ENCODE measurements around the gene PRC1. TPM values are rescaled to one million over a fixed set of nuclear protein-coding genes. Genes with fewer than 3 reads are reported as not detected.

The PRC1 gene
- total RNA-seq, 1 donor from 2014 or later = 56.9 TPM

GRCh38 chr15:90921887-90922286 is 72.4 kb downstream of the PRC1 start:
- no peaks in the 10 kb centered on the region for H3K4me1 Mint-ChIP-seq
- no peak for TF ChIP-seq CTCF (IDR thresholded peaks at IDR 0.05; ENCODE audit: unreplicated experiment)

GRCh38 chr15:90918835-90919234 is 75.5 kb downstream of the PRC1 start:
- H3K4me1 Mint-ChIP-seq = no peaks in the 10 kb centered on the region
- H3K27me3 Mint-ChIP-seq (ENCODE audit: low read depth) = no peaks in the 10 kb centered on the region
- no peak overlapping the region for H3K4me3 Mint-ChIP-seq
- no peak for TF ChIP-seq CTCF (IDR thresholded peaks at IDR 0.05; ENCODE audit: unreplicated experiment)
- no peak for DNase-seq (ENCODE audit: low spot score in 2 of 2, unreplicated experiment in 2 of 2)
- no peak overlapping the region for H3K27ac Mint-ChIP-seq
- no peaks in the 10 kb centered on the region for H3K9me3 Mint-ChIP-seq
- H3K36me3 Mint-ChIP-seq = peaks cover 36% of the 10 kb centered on the region

More at GRCh38 chr15:90921887-90922286, 72.4 kb downstream of the PRC1 start:
- no peak overlapping the region for H3K27ac Mint-ChIP-seq
- no peaks in the 10 kb centered on the region for H3K9me3 Mint-ChIP-seq
- H3K27me3 Mint-ChIP-seq (ENCODE audit: low read depth) = no peaks in the 10 kb centered on the region
- H3K36me3 Mint-ChIP-seq = peaks cover 24% of the 10 kb centered on the region
- DNase-seq (ENCODE audit: low spot score in 2 of 2, unreplicated experiment in 2 of 2) = no peak
- no peak overlapping the region for H3K4me3 Mint-ChIP-seq

GRCh38 chr15:90918034-90918788 is 76.1 kb downstream of the PRC1 start:
- Mint-ChIP-seq H3K27ac (no peak overlapping the region), H3K4me3 (no peak overlapping the region)
- TF ChIP-seq CTCF (IDR thresholded peaks at IDR 0.05; ENCODE audit: unreplicated experiment) = no peak

GRCh38 chr15:90917569-90917968 is 76.8 kb downstream of the PRC1 start:
- Mint-ChIP-seq H3K4me3 (no peak overlapping the region), H3K27ac (no peak overlapping the region), H3K4me1 (no peaks in the 10 kb centered on the region), H3K27me3 (ENCODE audit: low read depth) (no peaks in the 10 kb centered on the region), H3K36me3 (peaks cover 43% of the 10 kb centered on the region), H3K9me3 (no peaks in the 10 kb centered on the region)
- DNase-seq (ENCODE audit: low spot score in 2 of 2, unreplicated experiment in 2 of 2) = no peak
- TF ChIP-seq CTCF (IDR thresholded peaks at IDR 0.05; ENCODE audit: unreplicated experiment) = no peak

More at GRCh38 chr15:90918034-90918788, 76.1 kb downstream of the PRC1 start:
- H3K9me3 Mint-ChIP-seq = no peaks in the 10 kb centered on the region
- no peaks in the 10 kb centered on the region for H3K27me3 Mint-ChIP-seq (ENCODE audit: low read depth)
- no peaks in the 10 kb centered on the region for H3K4me1 Mint-ChIP-seq
- no peak for DNase-seq (ENCODE audit: low spot score in 2 of 2, unreplicated experiment in 2 of 2)
- peaks cover 39% of the 10 kb centered on the region for H3K36me3 Mint-ChIP-seq

- H3K4me1 Mint-ChIP-seq = no peaks in the 10 kb centered on the region
Observed at GRCh38 chr15:90916461-90916860, 77.9 kb downstream of the PRC1 start.

More at GRCh38 chr15:90916461-90916860, 77.9 kb downstream of the PRC1 start:
- no peaks in the 10 kb centered on the region for H3K9me3 Mint-ChIP-seq
- no peak overlapping the region for H3K4me3 Mint-ChIP-seq
- peaks cover 41% of the 10 kb centered on the region for H3K36me3 Mint-ChIP-seq
- no peaks in the 10 kb centered on the region for H3K27me3 Mint-ChIP-seq (ENCODE audit: low read depth)
- DNase-seq (ENCODE audit: low spot score in 2 of 2, unreplicated experiment in 2 of 2) = no peak
- TF ChIP-seq CTCF (IDR thresholded peaks at IDR 0.05; ENCODE audit: unreplicated experiment) = no peak
- H3K27ac Mint-ChIP-seq = no peak overlapping the region

Other genes starting within 250 kb of the PRC1 start
- 97.7 to 98.8 TPM (median 98.8 TPM) in 3 replicates for gene FURIN, start 125.9 kb downstream of the PRC1 start, total RNA-seq
- 26.5 to 32.6 TPM (median 29.4 TPM) in 3 replicates for gene FES, start 110.0 kb downstream of the PRC1 start, total RNA-seq
- gene MAN2A2, start 91.2 kb downstream of the PRC1 start, total RNA-seq = 89.0 to 104 TPM (median 101 TPM) in 3 replicates
- gene HDDC3, start 62.0 kb downstream of the PRC1 start, total RNA-seq = 11.5 to 12.4 TPM (median 11.9 TPM) in 3 replicates
- 75.8 to 79.7 TPM (median 79.3 TPM) in 3 replicates for gene UNC45A, start 59.2 kb downstream of the PRC1 start, total RNA-seq
- 18.6 to 21.5 TPM (median 20.2 TPM) in 3 replicates for gene RCCD1, start 39.7 kb downstream of the PRC1 start, total RNA-seq
- gene VPS33B, start 28.1 kb upstream of the PRC1 start, total RNA-seq = 21.7 to 26.2 TPM (median 25.2 TPM) in 3 replicates
- gene SV2B, start 105.7 kb upstream of the PRC1 start, total RNA-seq = 0.14 to 0.29 TPM (median 0.18 TPM) in 3 replicates